ENCODE measurements around the gene ARL8A.

Gene ARL8A

DNA sequence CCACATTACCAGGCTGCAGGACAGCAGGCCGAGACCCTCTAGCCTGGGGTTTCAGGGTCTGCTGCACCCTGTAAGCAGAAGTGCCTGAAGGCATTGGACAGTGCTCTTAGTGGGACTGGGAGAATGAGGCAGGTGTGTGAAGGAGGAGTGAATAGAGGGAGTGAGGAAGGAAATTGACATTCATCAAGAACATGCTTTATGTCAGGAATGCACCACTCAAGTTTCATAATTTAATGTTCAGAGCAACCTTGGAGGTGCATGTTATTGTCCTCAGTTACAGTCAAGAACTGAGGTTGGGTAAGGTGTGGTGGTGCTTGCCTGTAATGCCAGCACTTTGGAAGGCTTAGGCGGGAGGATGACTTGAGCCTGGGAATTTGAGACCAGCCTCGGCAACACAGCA, 33.6 kb downstream of the ARL8A start:
- H3K27ac ChIP-seq: no peak overlapping the region
- TF ChIP-seq, protein P1, sequence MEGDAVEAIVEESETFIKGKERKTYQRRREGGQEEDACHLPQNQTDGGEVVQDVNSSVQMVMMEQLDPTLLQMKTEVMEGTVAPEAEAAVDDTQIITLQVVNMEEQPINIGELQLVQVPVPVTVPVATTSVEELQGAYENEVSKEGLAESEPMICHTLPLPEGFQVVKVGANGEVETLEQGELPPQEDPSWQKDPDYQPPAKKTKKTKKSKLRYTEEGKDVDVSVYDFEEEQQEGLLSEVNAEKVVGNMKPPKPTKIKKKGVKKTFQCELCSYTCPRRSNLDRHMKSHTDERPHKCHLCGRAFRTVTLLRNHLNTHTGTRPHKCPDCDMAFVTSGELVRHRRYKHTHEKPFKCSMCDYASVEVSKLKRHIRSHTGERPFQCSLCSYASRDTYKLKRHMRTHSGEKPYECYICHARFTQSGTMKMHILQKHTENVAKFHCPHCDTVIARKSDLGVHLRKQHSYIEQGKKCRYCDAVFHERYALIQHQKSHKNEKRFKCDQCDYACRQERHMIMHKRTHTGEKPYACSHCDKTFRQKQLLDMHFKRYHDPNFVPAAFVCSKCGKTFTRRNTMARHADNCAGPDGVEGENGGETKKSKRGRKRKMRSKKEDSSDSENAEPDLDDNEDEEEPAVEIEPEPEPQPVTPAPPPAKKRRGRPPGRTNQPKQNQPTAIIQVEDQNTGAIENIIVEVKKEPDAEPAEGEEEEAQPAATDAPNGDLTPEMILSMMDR (conservative IDR thresholded peaks at IDR 0.05): no peak

DNA sequence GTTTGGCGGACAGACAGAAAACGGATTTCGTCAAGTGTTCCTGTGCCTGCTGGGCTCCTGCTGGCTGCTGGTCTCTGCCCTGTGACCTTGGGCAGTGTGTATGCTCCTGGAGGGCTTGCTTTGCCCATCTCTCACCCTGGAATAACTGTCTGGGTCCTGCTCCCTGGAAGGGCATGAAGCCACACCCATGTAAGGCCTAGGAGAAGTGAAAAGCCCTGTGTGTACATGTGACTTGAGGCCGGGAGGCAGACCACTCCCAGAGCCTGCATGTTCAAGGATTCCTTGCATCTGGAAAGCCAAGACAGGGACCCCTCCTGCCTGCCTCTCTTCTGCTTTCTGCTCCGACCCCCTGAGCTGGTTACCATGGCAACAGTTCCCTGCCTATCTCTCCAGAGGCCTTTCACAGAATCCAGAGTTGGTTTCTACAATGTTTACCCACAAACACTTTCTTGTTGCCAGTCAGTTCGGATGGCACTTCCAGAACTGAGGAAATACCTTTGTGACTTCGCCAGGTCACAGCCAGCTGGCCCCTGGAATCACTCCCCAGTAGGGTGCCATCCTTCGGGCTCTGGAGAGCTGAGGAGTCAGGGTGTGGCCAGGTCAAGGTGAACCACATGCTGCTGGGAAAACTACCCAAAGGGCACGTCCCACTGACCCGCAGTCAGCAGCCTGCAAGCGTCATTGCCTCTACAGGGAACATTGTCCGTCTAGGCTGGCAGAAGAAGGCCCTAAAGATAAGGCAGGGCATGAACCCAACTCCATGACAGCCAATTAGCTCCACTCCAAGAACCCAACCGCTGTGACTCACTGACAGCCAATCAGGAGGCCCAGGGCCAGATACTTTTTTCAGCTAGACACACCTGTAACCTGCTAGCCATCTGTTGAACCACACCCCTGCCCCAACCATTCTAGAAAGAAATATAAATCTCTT, 36.5 kb downstream of the ARL8A start:
- TF ChIP-seq, protein P1 (conservative IDR thresholded peaks at IDR 0.05): no peak
- peak overlapping the region; percentile 41; the same call in 1 of the 2 replicates for H3K27ac ChIP-seq

DNA sequence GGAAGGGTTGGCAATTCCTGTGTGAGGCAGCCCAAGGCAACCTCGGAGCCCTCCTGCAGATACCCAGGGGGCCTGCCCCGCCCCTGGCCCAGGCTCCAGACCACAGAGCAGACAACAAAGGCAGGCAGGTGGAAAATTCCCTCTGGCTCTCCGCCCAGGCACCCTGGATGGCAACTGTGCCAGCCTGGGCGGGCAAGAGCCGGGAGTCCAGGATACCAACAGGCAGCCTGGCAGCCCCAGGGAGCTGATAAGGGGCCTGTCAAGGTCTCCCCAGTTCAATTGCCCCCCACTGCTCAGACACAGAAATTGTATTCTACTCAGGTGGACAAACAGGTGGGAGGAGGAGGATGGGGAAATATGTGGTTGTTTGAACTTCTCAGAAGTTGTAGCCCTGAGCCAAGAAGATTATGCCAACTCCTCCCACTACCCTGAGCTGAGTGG, 37.2 kb downstream of the ARL8A start:
- H3K27ac ChIP-seq: peak overlapping the region; percentile 41; the same call in 1 of the 2 replicates

DNA sequence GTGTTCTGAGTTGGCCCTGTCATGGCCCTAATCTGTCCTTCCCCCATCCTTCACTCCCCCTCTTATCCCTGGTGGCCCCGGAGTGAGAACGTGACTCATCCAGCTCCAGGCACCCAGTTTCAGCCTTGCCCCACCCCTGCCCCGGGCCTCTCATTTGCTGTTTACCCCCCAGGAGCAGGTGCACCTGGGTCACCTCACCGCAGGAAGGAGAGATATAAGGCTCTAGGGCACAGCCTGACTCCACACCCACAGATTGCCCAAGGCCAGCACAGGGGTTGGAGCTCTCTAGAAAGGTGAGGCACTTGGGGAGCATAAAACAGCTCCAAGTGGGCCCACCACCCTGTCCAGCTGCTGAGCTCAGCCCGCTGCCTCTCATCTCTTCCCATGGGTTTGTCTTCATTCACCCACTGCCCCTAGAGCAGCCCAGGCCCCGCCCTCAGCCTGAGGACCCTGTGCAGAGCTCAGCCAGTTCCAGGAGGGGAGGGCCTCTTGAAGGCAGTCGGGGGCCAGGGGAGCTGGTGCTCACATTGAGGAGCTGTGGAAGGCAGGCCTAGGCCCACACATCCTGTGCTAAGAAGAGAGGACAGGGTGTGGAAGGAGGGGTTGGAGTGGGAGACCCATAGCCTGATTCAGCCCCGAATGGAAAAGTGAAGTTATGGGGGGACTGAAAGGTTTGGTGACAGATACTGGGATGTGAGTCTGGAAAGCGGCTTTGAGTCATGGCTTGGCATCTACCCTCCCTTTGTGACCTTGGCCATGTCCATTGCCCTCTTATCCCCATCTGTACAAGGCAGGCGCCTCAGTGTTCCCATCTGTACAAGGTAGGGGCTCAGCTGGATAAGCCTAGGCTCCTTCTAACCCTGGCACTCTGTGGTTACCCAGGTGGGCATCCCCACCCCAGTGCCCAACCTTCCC, 37.9 kb downstream of the ARL8A start:
- TF ChIP-seq, protein P1 (conservative IDR thresholded peaks at IDR 0.05): no peak
- H3K27ac ChIP-seq: peak overlapping the region; percentile 41; the same call in 1 of the 2 replicates

More for the DNA sequence above, 37.2 kb downstream of the ARL8A start:
- TF ChIP-seq, protein P1 (conservative IDR thresholded peaks at IDR 0.05): no peak

DNA sequence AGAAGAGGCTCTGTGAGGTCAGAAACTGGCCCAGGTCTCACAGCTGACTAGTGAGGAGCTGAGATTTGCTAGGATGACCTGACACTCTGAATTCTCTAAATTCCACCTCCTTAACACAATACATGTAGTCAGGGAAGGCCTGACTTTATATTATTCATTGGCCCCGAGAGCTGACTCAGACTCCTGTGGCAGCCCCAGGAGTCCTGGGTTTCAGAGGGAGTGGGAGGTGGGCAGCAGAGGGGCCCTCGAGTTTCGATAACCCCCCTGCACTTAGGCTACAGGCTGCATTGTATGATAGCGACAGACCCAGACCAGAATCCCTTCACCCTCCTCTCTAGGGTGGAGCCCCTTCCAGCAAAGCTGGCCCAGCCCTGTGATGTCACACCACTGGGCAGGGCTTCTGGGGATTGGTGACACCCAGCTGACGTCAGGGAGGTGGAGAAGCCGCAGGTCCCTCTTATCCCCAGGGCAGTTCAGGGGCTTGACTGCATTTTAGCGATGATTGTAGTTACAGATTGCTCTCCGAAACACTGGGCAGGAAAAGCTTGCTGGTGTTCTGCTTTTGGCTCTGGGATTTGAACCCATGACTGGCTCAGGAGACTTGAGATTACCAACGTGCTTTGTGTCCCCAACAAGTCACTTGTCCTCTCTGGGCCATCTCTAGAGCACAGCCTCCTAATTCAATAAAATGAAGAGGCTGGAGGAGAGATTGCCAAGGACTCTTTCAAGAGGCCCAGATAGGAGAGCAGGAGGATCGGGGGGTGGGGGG, 38.8 kb downstream of the ARL8A start:
- no peak overlapping the region for H3K27ac ChIP-seq
- TF ChIP-seq, protein P1 (conservative IDR thresholded peaks at IDR 0.05): no peak

DNA sequence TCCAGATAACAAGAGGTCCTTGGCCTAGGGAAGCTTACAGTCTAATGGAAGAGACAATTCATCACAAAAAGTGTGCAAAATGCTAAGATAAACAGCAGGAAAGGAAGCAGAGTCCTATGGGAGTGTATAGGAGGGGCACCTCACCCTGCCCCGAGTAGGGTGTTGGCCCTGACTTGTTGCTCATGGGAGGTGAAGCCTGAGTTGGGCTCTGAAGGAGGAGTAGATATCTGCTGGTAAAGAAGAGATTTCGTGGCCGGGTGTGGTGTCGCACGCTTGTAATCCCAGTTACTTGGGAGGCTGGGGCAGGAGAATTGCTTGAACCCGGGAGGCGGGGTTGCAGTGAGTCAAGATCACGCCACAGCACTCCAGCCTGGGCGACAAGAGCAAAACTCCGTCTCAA, 40.5 kb downstream of the ARL8A start:
- H3K27ac ChIP-seq: no peak overlapping the region
- TF ChIP-seq, protein P1 (conservative IDR thresholded peaks at IDR 0.05): no peak
